H1 (cell line): ENCODE data around the gene GRB7. TPM values are rescaled to one million over a fixed set of nuclear protein-coding genes. Genes with fewer than 3 reads are reported as not detected.

Experiments used
- JUND ChIP-seq: IDR thresholded peaks from 2 replicates; pipeline ENCODE4 v1.6.1; 2011; ENCODE audit warnings: mild to moderate bottlenecking, improper control_type of control experiment, low read length
- RNF2 ChIP-seq: fragments of 200-900, 300-1000 bp; sonication (generic); IDR thresholded peaks from 2 replicates; pipeline ENCODE4 v1.7.1; 2016; ENCODE audit warnings: borderline replicate concordance, low read depth, mild to moderate bottlenecking, antibody characterized with exemption, low read length; ENCODE audit not compliant: poor library complexity, severe bottlenecking; ENCODE audit errors: missing control alignments
- polyA plus RNA-seq, 7 experiments: library from polyadenylated mRNA; depleted of rRNA in 3 of 7; stranded (reverse) in 5 of 7; unstranded in 2 of 7; fragments of >200 nt in 5 of 7; fragments of 200-250 nt in 2 of 7; gene quantifications; 1 replicate in 5 of 7; 2 replicates in 1 of 7; 4 replicates in 1 of 7; pipeline versions ENCODE4 v1.2.1 to v1.2.3, GENCODE V29; 2011 to 2013; ENCODE audit warnings: missing spikeins in 2 of 7, mixed read lengths in 2 of 7
- total RNA-seq: library from RNA; stranded (reverse); fragmentation: NEBNext Ultra II Directional; extraction: Animal tissue kit (Norgen Biotek cat#: 25700); gene quantifications from 2 replicates; pipeline ENCODE4 v1.2.1, GENCODE V29; 2021
- TF ChIP-seq, protein P1 (sequence below): IDR thresholded peaks from 2 replicates; pipeline ENCODE4 v1.6.1; 2012; ENCODE audit warnings: inconsistent platforms

The GRB7 gene
- total and polyA plus RNA-seq, 2 of the 8 experiments (the other 6 are each of a cell fraction or from before 2014, with no cell fraction given): 32.2 to 41.5 TPM

DNA sequence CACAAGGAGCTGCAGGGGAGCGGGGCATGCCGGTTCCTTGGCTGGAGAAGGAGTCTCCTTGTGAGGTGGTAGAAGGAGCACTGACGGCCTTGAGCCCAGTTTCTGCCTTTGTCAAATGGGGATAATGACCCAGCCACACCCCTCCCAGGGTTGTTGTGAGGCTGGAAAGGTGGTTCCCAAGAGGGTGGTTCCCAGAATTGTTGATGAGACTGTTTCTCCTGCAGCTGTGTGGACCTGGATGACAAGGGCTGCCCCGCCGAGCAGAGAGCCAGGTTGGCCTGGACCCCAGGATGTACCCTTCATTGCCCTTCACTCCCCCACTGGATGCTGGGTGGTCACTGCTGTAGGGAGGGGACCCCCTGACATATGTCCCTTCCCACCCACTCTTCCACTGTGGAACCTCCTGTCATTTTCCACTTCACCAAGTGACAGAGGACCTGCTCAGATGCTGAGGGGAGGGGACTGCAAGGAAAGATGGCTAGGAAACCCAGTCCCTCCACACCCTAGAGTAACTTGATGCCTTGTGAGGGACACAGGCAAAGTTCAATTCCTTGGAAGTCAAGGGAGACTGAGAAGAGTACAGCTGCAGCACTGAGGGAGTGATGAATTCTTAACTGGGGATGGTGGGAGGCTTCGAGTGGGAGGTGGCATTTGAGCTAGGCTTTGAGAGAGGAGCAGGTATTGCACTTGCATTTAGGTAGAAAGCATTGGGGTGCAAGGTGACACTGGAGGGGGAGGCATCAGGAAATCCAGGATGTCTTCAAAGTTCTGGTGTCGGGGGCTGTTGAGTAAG is 18.0 kb upstream of the GRB7 start (continued):
- no peak for TF ChIP-seq JUND
- TF ChIP-seq, protein P1, sequence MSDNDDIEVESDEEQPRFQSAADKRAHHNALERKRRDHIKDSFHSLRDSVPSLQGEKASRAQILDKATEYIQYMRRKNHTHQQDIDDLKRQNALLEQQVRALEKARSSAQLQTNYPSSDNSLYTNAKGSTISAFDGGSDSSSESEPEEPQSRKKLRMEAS: no peak
- no peak for TF ChIP-seq RNF2
